Urothelium cell line (cell line): ENCODE results near the gene ZNF25.
"Not testable (repeated sequence)": the region's sequence is repeated elsewhere in the genome, so short reads cannot be mapped to it uniquely, and the experiment has no call there.

ENCODE experiments used
- DNase-seq: peaks from one replicate; pipeline ENCODE4 v3.0.0; 2011; ENCODE audit warnings: low spot score, mixed read lengths
- FAIRE-seq: peaks from 2 replicates; lab custom pipeline; 2011; peaks lifted over from hg19 to GRCh38; lab: Jason Lieb, UNC

The ZNF25 gene

GRCh38 chr10:37976091-37976879 lies at the start of gene ZNF25:
Gene ZNF25 (minus strand): TSS chr10:37976647. CDS start chr10:37971722, 4,925 bp downstream.
- peak; percentile 98 for DNase-seq
- FAIRE-seq = peak; percentile 77

GRCh38 chr10:38025283-38025682 lies 48.8 kb upstream of the ZNF25 start:
- DNase-seq (no peak), FAIRE-seq (no peak)

- not testable (repeated sequence) for DNase-seq, FAIRE-seq
These were observed 42.7 kb upstream of the ZNF25 start for GRCh38 chr10:38019124-38019523.

- FAIRE-seq (no peak), DNase-seq (no peak)
These were observed 39.9 kb upstream of the ZNF25 start for GRCh38 chr10:38016354-38016753.

GRCh38 chr10:38010119-38010903 lies 33.9 kb upstream of the ZNF25 start, which contains the start of gene ZNF33A:
Gene ZNF33A (plus strand): TSS chr10:38010675. CDS start chr10:38012342, 1,667 bp downstream.
- DNase-seq = peak; percentile 93
- peak; percentile 66 for FAIRE-seq

GRCh38 chr10:38007991-38008390 lies 31.5 kb upstream of the ZNF25 start:
- no peak for FAIRE-seq

GRCh38 chr10:38007551-38007950 lies 31.1 kb upstream of the ZNF25 start:
- DNase-seq (no peak), FAIRE-seq (no peak)

More at GRCh38 chr10:38007991-38008390, 31.5 kb upstream of the ZNF25 start:
- DNase-seq = no peak

- FAIRE-seq (peak; percentile 48), DNase-seq (no peak)
These were observed 27.1 kb upstream of the ZNF25 start for GRCh38 chr10:38003588-38003987.

GRCh38 chr10:38003026-38003425 lies 26.6 kb upstream of the ZNF25 start:
- DNase-seq (no peak), FAIRE-seq (no peak)

- DNase-seq, FAIRE-seq: not testable (repeated sequence)
These were observed 24.0 kb upstream of the ZNF25 start for GRCh38 chr10:38000474-38000873.

- FAIRE-seq, DNase-seq: not testable (repeated sequence)
These were observed 22.5 kb upstream of the ZNF25 start for GRCh38 chr10:37998920-37999319.

- no peak for DNase-seq
- no peak for FAIRE-seq
These were observed 15.6 kb upstream of the ZNF25 start for GRCh38 chr10:37992083-37992482.

- no peak for DNase-seq
- no peak for FAIRE-seq
These were observed 15.2 kb upstream of the ZNF25 start for GRCh38 chr10:37991655-37992054.

GRCh38 chr10:37976880-37977203 lies 395 bp upstream of the ZNF25 start:
- DNase-seq (no peak), FAIRE-seq (no peak)

- DNase-seq = no peak
- no peak for FAIRE-seq
These were observed 951 bp downstream of the ZNF25 start for GRCh38 chr10:37975401-37975991.

GRCh38 chr10:37972396-37972795 lies 4.1 kb downstream of the ZNF25 start:
- no peak for DNase-seq
- FAIRE-seq = no peak

GRCh38 chr10:37965006-37965405 lies 11.4 kb downstream of the ZNF25 start:
- FAIRE-seq (no peak), DNase-seq (no peak)

- no peak for DNase-seq
- FAIRE-seq = no peak
These were observed 15.8 kb downstream of the ZNF25 start for GRCh38 chr10:37960591-37961137.

GRCh38 chr10:37957841-37958240 lies 18.6 kb downstream of the ZNF25 start:
- no peak for DNase-seq
- peak; percentile 91 for FAIRE-seq

GRCh38 chr10:37952926-37953325 lies 23.5 kb downstream of the ZNF25 start:
- FAIRE-seq (no peak), DNase-seq (no peak)
